ENCODE measurements around the gene PEX10.

The PEX10 gene

DNA sequence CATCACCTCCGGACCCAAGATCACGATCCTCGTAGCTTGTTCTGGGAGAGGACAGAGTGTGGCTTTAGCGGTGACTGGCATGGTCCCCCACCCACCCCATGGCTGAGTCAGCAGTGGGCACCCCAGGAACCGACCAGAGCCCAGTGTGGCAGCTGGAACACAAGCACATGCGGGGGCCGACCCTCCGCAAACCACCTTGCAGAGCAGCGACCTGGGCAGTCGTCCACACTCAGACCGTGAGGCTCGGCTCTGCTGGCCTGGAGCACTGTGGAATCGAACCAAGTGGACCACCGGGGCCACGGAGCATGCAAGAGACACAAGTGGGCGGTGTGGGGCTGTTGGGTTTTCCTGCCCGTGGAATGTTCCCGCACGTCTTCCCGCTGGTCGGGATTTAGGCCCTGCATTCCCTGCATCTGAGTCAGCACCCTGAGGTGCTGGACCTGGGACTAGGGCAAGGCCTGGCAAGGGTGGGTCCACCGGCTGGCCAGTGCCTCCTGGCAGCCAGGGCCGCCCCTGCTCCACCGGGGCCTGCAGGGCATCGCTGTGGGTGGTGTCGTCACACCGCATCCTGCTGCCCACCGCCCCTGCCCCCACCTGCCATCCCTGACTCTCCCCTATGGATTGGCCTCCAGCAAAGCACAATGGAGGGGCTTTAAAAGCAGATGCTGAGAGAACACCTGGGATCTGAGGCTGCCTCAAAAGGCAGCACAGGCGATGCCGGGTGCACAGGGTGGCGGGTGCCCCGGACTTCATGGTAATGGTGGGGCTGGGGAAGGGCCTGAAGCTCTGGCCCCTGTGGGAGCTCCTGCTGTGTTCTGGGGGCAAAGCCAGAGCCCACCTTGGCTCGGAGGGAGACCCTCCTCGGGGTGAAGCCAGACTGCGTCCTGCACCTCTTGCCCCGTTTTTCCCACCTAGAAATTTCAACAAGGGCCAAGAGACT, 39.5 kb downstream of the PEX10 start:
- DNase-seq, result no peak

DNA sequence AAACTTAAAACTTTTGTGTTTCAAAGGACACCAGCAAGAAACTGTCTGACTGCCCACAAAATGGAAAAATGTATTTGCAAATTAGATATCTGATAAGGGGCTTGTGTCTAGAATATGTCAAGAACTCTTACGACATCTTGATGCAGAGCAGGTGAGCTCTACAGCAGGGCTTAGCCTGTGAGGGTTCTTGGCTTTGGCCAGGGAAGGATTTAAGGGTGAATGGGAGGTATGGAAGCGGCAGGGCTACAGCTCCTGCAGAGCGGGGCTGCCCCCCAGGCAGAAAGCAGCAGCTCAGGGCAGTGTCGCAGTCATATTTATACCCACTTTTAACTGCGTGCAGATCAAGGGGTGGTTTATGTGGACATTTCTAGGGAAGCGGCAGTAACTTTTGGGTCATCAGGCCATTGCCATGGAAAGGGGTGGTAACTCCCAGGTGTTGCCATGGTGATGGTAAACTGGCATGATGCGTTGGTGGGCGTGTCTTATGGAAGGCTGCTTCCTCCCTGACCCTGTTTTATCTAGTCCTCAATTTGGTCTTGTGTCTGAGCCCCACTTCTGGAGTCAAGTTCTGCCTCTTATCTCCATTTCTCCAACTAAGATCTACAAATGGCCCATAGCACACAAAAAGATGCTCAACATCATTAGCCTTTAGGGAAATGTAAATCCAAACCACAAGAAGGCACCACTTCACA, 44.2 kb downstream of the PEX10 start:
- no peak for DNase-seq

DNA sequence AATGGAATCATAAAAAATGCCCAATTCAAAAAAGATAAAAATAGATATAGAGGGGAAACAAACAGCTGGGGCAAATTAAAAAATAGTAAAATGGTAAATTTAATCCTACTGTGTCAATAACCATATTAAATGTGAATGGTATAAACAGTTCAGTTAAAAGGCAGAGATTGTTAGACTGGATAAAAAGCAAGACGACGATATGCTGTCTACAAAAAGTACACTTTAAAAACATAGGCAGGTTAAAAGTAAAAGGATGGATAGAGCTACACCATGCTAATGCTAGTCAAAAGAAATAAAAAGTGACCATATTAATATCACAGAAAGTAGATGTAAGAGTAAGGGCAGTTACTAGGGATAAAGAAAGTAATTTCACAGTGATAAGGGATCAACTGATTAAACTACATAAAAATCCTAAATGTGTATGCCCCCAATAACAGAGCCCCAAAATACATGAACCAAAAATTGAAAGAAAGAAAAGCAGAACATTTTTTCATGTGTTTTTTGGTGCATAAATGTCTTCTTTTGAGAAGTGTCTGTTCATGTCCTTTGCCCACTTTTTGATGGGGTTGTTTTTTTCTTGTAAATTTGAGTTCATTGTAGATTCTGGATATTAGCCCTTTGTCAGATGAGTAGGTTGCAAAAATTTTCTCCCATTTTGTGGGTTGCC, 48.4 kb downstream of the PEX10 start:
- no peak for DNase-seq

DNA sequence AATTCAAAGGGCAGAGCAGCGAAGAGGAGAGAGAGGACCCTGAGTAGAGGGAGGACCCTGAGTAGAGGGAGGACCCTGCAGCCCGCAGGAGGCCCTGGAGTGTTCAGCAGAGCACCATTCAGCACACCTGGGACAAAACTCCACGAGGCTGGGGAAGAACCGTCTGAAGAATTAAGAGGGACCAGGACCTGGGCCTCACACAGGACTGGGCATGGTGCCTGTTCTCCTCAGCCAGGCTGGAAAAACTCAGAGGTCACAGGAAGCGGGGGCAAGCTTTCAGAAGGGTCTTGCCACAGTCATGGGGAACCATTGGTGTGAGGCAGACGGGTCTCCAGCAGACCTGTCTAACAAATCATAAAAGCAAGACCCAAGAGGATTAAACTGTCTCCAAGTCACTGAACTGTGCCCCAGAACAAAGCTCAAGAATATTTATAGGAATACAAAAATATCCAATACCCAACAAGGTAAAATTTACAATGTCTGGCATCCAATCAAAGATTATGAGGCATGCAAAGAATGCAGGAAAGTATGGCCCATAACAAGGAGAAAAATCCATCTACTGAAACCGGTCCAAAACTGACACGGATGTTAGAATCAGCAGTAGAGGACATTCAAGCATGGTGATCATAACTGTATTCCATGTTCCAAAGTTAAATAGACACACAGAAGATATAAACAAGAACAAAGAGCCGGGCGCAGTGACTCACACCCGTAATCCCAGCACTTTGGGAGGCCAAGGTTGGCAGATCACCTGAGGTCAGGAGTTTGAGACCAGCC, 51.6 kb downstream of the PEX10 start:
- DNase-seq, result no peak

DNA sequence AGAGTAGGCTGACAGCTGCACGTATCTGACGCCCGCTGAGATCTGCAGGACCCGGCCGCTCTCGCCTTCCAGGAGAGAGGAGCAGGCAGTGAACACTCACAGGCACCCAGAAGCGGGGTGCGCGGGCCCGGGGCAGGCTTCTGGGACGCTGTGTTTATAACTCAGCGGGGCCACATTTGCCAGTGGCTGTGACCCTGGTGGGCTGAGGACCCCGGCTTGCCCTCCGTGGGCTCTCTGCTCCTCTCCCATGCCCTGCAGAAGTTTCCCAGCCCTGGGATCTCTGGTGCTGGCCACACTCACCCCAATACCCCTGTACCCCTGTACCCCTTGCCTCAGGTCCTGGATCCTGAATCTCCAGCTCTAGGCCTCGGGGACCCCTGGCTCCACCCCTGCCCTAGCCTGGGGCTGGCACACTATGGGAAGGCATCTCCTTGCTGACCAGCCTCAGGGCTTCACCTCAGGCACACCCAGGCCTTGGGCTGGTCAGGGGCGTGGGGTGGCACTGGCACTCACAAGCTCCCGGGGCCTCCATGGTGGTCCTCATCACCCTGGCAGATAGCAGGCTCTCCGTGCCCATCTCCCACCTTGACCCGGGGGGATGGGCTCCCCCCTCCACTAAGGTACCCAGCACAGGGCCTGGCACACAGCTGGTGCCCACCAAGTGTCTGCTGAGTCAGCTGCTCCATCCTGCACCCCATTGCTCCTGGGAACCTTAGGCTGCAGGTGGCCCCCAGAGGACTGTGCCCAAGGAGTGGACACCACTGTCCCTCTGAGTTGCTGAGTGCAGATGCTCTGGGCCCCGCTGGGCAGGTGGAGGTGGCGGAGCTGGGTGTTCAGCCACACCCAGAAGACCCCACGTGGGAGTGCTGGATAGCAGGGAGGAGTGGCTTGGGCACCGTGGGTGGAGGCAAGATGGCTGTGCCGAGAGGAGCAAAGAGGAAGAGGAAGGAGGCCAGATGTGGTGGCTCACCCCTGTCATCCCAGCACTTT, 53.4 kb downstream of the PEX10 start:
- DNase-seq, result no peak

DNA sequence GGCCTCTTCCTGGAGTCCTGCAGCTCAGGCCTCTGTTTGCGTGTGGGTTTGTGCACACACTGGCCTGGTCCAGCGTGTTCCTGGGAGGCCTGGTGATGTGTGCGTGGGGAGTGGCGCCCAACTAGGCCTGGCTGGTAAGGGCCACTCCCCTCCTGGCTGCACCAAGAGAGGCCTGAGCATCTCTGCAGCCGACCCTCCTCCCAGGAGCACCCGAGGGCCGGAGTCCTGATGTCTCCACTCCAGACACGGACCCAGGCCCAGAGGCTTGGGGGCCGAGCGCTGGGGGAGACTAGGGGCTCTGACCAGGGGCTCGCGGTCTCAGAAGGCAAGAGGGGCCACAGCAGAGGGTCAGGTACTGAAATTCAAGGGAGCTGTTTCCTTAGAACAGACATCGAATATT, 54.3 kb downstream of the PEX10 start:
- no peak for DNase-seq

DNA sequence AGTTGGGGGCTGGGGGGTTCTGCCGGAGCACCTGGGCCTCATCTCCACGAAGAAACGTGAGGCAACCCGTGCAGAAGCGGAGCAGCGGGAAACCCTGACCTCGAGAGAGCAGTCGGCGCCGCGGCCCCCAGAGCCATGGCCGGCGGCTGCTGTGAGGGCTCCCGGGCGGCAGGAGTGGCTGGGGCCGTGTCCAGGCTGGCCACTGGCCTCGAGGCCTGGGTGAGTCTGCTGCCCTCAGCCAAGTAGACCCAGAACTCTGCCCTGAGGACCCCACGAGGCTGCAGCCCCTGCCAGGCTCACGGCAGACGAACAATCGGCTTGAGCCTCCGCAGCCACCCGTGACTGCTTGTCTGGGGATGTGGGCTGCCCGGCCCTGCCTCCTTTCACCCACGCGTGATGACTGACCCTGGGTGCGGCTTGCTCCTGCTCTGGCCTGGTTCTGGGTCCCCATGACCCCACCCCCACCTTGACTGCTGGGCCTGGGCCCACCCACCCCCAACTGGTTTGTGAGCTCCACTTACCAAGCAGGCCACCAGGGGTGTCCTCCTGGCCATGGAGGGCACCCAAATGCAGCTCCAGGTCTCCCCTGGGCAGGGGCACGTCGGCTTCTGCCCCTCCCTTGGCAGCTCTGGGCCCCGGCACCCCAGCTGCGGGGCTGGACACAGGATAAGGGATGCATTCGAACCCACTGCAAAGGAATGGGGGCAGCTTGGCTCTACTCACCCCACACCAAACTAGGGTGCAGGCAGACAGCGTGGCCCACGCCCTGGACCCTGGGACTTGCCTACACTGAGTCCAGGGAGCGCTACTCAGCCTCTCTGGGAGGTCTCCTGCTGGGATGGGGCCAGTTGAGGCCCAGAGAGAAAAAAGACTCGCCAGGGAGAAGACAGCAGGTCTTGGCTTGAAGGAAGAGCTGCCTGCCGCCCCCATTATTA, 55.2 kb downstream of the PEX10 start:
- DNase-seq, result no peak

DNA sequence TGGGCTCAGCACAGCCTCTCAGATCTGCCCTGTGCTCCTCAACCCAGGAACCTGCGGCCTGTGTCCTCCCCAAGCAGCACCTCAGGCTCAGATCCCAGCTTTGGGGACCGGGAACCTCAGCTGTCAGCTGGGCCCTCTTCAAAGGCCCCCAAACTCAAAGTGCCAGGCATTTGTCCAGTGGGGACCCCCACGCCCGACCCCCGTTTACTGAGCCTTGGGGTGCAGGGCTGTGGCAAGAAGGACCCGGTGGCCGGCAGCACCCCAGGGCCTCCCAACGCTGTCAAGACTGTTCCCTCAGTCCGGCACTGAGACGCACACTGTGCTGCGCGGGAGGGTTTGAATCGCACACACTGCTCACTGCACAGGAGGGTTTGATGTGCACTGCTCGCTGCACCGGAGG, 56.0 kb downstream of the PEX10 start:
- DNase-seq, result no peak

DNA sequence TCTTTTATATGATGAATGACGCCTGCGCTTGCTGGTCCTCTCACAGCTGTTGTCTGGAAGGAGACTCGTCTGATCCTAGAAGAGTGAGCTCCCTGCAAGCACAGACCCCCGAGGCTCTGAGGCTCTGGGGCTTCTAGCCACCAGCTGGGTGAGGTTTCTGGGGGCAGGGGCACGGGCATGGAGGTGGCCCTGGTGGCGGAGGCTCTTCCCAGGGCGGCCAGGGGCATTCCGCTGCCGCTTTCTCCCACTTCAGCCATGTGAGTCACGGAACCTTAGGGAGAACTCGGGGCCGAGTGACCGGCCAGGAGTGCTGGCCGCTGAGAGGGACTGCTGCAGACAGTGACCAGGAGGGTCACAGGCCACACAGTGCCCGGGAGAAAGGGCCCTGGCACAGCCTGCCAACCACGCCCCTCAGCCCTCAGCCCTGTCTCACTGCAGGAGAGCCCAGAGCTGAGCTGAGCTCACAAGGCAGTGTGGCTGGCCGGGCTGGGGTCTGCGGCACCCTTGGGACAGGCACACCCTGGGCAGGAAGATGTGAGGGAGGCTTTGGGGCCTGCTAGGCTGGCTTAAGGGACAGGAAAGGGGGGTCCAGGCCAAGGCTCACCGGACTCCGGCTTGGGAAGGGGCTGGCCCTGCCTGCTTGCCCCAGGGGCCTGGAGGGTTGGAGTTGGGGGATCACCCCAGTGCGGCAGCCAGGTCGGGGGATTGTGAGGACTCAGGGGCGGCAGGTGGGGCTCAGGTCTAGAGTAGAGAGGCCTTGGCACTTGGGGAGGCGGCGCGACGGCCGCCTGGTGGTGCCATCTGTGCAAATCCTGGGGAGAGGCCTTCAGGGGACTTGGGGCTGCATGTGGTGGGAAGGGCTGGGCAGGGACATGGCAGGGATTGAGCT, 56.7 kb downstream of the PEX10 start:
- DNase-seq, result no peak

DNA sequence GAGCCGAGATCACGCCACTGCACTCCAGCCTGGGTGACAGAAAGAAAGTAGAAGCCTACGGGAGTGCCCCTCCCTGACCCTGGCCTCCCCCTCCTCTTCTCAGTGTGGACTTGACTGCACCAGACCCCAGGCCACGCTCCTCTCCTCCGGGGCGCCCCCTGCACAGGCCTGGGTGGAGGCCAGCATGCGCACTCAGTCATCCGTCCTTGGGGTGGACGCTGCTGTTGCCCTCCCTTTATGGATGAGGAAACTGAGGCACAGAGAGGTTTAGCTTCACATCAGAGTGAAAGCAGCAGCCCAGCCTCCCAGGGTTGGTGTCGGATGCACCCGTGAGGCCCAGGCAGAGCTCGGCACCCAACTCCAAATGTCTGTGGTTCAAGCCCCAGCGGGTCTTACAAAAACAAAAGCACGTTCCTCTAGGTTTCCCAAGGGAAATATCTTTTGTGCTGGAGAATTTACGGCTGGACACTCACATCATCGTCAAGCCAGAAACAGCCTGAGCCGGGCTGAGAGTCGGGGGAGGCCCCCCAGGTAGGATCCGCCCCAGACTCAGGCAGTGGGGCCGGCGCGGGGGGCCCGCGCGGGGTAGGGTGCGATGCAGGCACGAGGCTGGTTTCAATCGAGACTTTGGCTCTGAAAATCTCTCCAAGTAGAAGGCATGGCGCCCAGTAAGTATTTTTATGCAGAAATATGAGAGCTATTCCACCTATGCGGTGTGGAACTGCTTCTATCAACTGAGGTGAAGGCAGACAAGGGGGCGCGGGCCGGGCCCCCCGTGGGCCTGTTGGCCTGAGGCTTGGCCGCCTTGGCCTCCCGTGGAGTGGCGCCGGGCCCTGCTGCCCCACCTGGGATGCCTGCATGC, 57.6 kb downstream of the PEX10 start:
- no peak for DNase-seq

Data from activated CD4-positive, alpha-beta T cell treated with anti-CD3 and anti-CD28 coated beads for 4 hours (primary cell).